NCI-H2107 treated with DMSO at 0.1 percent for 48 hours (cell line): ENCODE results near the gene CXXC4.

Experiments used
- DNase-seq: peaks from one replicate; lab custom pipeline; 2025; ENCODE audit not compliant: unreplicated experiment; lab: John Stamatoyannopoulos, UW

Gene CXXC4

GRCh38 chr4:104494822-104495559, at the start of gene CXXC4:
TSS of gene CXXC4 (minus strand) at chr4:104494894. CDS start at chr4:104491802, 3,092 bp downstream.
- DNase-seq: peak; percentile 71

- DNase-seq: no peak
These were observed 38.5 kb upstream of the CXXC4 start for GRCh38 chr4:104533156-104533555.

GRCh38 chr4:104532677-104533076, 38.0 kb upstream of the CXXC4 start:
- DNase-seq: no peak

- no peak for DNase-seq
These were observed 36.7 kb upstream of the CXXC4 start for GRCh38 chr4:104531390-104531789.

GRCh38 chr4:104530426-104530825, 35.7 kb upstream of the CXXC4 start:
- no peak for DNase-seq

GRCh38 chr4:104524591-104524990, 29.9 kb upstream of the CXXC4 start:
- DNase-seq: no peak

- no peak for DNase-seq
These were observed 29.3 kb upstream of the CXXC4 start for GRCh38 chr4:104524026-104524425.

GRCh38 chr4:104519588-104519987, 24.9 kb upstream of the CXXC4 start:
- no peak for DNase-seq

- DNase-seq: no peak
These were observed 22.2 kb upstream of the CXXC4 start for GRCh38 chr4:104516884-104517283.

- DNase-seq: no peak
These were observed 13.5 kb upstream of the CXXC4 start for GRCh38 chr4:104508224-104508623.

GRCh38 chr4:104507112-104507511, 12.4 kb upstream of the CXXC4 start:
- no peak for DNase-seq

- no peak for DNase-seq
These were observed 9.8 kb upstream of the CXXC4 start for GRCh38 chr4:104504536-104504935.

GRCh38 chr4:104502471-104502870, 7.8 kb upstream of the CXXC4 start:
- no peak for DNase-seq

GRCh38 chr4:104501290-104501689, 6.6 kb upstream of the CXXC4 start:
- DNase-seq: no peak

GRCh38 chr4:104500442-104500841, 5.7 kb upstream of the CXXC4 start:
- no peak for DNase-seq

GRCh38 chr4:104494185-104494584, 509 bp downstream of the CXXC4 start:
- no peak for DNase-seq

- no peak for DNase-seq
These were observed 1.4 kb downstream of the CXXC4 start for GRCh38 chr4:104493081-104493831.

- peak; percentile 72 for DNase-seq
These were observed 2.4 kb downstream of the CXXC4 start for GRCh38 chr4:104492183-104492771.

- DNase-seq: no peak
These were observed 3.1 kb downstream of the CXXC4 start for GRCh38 chr4:104491481-104492182.

- peak; percentile 42 for DNase-seq
These were observed 3.8 kb downstream of the CXXC4 start for GRCh38 chr4:104490770-104491480.
